HEK293 (cell line): ENCODE results near the gene CD8A.

Source experiments
- CTCF ChIA-PET: fragments of 350-600 bp; formaldehyde crosslinking; extraction: SDS; loops from one replicate; lab custom pipeline; 2021; ENCODE audit warnings: antibody characterized with exemption; lab: Yijun Ruan, JAX
- POLR2A ChIA-PET: fragments of 300-600 bp; formaldehyde crosslinking; extraction: SDS; loops from one replicate; lab custom pipeline; 2020; ENCODE audit warnings: antibody characterized with exemption, inconsistent platforms; lab: Yijun Ruan, JAX
- H3K27ac ChIP-seq: fragments of 200-500 bp; sonication (Bioruptor generic); 2 replicates; pipeline ENCODE4 v1.5.1; 2014; ENCODE audit warnings: low read depth, low read length, control low read depth, inconsistent platforms; ENCODE audit errors: extremely low read depth
- H3K36me3 ChIP-seq, 2 experiments: fragments of 200-500 bp in 1 of 2; sonication (Bioruptor generic) in 1 of 2; 1 replicate in 1 of 2; 2 replicates in 1 of 2; pipeline ENCODE4 v1.5.1; 2014 to 2017; ENCODE audit warnings: inconsistent platforms in 2 of 2, low read length in 2 of 2; ENCODE audit not compliant: control insufficient read depth in 2 of 2, insufficient read depth in 1 of 2
- H3K4me1 ChIP-seq: fragments of 200-500 bp; sonication (Bioruptor generic); 2 replicates; pipeline ENCODE4 v1.5.1; 2014; ENCODE audit warnings: mild to moderate bottlenecking, low read length, inconsistent platforms; ENCODE audit not compliant: control insufficient read depth, insufficient read depth
- H3K4me3 ChIP-seq: 2 replicates; pipeline ENCODE4 v1.5.1; 2011; ENCODE audit warnings: low read depth, mild to moderate bottlenecking, control low read depth, low read length, moderate library complexity
- H3K9me3 ChIP-seq: fragments of 200-500 bp; sonication (Bioruptor generic); 2 replicates; pipeline ENCODE4 v1.5.1; 2014; ENCODE audit warnings: low read depth, low read length, inconsistent platforms; ENCODE audit not compliant: control insufficient read depth, insufficient read depth
- TCF7L2 ChIP-seq: IDR thresholded peaks from 2 replicates; pipeline ENCODE4 v1.6.1; 2011; ENCODE audit warnings: low read depth, mild to moderate bottlenecking, inconsistent platforms, low read length, moderate library complexity, borderline replicate concordance
- ZNF501 ChIP-seq: fragments of 450-650 bp; formaldehyde crosslinking; IDR thresholded peaks from 2 replicates; pipeline ENCODE4 v1.5.1; 2016; ENCODE audit warnings: missing biosample characterization, missing genetic modification characterization
- ZNF623 ChIP-seq: fragments of 450-650 bp; formaldehyde crosslinking; IDR thresholded peaks from 2 replicates; pipeline ENCODE4 v1.5.1; 2016; ENCODE audit warnings: missing biosample characterization, missing genetic modification characterization
- ZNF830 ChIP-seq: fragments of 450-650 bp; IDR thresholded peaks from 2 replicates; pipeline ENCODE4 v1.5.0; 2018; ENCODE audit warnings: missing biosample characterization, missing genetic modification characterization, low read depth, mild to moderate bottlenecking, moderate library complexity
- ZSCAN16 ChIP-seq: fragments of 450-650 bp; formaldehyde crosslinking; IDR thresholded peaks from 2 replicates; pipeline ENCODE4 v1.5.1; 2016; ENCODE audit warnings: missing biosample characterization, missing genetic modification characterization
- TF ChIP-seq, protein P1 (sequence below): sonication (generic); formaldehyde crosslinking; IDR thresholded peaks from 2 replicates; pipeline ENCODE4 v1.8.1; 2022; ENCODE audit warnings: mild to moderate bottlenecking, moderate library complexity, missing genetic modification reagents
- TF ChIP-seq, protein P2 (sequence below): fragments of 450-650 bp; formaldehyde crosslinking; conservative IDR thresholded peaks from 2 replicates; pipeline ENCODE4 v1.5.1; 2016; ENCODE audit warnings: low read depth, missing biosample characterization, missing genetic modification characterization
- TF ChIP-seq, protein P3 (sequence below): fragments of 450-650 bp; formaldehyde crosslinking; IDR thresholded peaks from 2 replicates; pipeline ENCODE4 v1.5.1; 2016; ENCODE audit warnings: missing biosample characterization, missing genetic modification characterization
- TF ChIP-seq, protein P4 (sequence below): fragments of 450-650 bp; formaldehyde crosslinking; IDR thresholded peaks from 2 replicates; pipeline ENCODE4 v1.5.1; 2016; ENCODE audit warnings: missing biosample characterization, missing genetic modification characterization
- TF ChIP-seq, protein P5 (sequence below): fragments of 450-650 bp; formaldehyde crosslinking; IDR thresholded peaks from 2 replicates; pipeline ENCODE4; 2016; ENCODE audit warnings: missing biosample characterization, missing genetic modification characterization

The CD8A gene

DNA sequence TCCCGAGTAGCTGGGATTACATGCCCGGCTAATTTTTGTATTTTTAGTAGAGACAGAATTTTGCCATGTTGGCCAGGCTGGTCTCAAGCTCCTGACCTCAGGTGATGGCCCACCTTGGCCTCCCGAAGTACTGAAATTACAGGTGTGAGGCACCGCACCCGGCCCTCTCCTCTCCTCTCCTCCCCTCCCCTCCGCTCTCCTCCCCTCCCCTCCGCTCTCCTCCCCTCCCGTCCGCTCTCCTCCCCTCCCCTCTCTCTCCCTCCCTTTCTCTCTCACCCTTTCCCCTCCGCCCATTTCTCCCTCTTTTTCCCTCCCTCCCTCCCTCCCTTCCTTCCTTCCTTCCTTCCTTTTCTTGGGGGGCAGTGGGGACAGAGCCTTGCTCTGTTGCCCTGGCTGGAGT is 42.6 kb upstream of the CD8A start (continued):
- TF ChIP-seq, protein P1, sequence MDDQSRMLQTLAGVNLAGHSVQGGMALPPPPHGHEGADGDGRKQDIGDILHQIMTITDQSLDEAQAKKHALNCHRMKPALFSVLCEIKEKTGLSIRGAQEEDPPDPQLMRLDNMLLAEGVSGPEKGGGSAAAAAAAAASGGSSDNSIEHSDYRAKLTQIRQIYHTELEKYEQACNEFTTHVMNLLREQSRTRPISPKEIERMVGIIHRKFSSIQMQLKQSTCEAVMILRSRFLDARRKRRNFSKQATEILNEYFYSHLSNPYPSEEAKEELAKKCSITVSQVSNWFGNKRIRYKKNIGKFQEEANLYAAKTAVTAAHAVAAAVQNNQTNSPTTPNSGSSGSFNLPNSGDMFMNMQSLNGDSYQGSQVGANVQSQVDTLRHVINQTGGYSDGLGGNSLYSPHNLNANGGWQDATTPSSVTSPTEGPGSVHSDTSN (CRISPR knock-in tag): no peak
- no peak for TF ChIP-seq ZNF830 (tag by site-specific recombination)

DNA sequence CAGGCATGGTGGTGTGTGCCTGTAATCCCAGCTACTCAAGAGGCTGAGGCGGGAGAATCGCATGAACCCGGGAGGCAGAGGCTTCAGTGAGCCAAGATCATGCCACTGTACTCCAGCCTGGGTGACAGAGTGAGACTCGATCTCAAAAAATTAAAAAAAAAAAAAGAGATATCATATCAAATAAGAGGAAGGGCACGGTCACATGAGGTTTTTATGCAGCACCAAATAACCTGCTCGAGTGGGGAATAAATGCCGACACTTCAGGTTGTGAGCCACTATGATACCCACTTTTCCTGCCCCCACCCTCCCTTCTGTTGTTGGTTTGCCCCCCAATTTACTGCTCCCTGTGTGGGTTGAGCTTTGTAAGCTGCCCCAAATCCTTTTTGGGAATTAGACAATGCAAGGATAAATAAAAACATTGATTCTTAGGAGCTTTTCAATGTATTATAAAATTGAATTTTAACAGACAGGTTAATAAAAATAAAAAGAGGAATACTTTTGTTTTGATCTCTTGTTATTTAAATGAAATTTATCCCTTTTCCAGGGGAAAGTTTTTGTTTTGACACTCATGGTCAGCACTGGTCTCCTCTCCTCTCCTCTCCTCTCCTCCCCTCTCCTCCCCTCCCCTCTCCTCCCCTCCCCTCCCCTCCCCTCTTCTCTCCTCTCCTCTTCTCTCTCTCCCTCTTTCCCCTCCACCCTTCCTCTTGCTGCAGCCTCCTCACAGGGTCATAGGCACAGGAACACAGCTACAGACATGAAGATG is 41.8 kb upstream of the CD8A start:
- Histone ChIP-seq H3K9me3 (no peaks in the 10 kb centered on the region), H3K4me1 (no peaks in the 10 kb centered on the region), H3K27ac (no peak overlapping the region), H3K36me3 (no peaks in the 10 kb centered on the region), H3K4me3 (no peak overlapping the region)
- TF ChIP-seq, protein P2, sequence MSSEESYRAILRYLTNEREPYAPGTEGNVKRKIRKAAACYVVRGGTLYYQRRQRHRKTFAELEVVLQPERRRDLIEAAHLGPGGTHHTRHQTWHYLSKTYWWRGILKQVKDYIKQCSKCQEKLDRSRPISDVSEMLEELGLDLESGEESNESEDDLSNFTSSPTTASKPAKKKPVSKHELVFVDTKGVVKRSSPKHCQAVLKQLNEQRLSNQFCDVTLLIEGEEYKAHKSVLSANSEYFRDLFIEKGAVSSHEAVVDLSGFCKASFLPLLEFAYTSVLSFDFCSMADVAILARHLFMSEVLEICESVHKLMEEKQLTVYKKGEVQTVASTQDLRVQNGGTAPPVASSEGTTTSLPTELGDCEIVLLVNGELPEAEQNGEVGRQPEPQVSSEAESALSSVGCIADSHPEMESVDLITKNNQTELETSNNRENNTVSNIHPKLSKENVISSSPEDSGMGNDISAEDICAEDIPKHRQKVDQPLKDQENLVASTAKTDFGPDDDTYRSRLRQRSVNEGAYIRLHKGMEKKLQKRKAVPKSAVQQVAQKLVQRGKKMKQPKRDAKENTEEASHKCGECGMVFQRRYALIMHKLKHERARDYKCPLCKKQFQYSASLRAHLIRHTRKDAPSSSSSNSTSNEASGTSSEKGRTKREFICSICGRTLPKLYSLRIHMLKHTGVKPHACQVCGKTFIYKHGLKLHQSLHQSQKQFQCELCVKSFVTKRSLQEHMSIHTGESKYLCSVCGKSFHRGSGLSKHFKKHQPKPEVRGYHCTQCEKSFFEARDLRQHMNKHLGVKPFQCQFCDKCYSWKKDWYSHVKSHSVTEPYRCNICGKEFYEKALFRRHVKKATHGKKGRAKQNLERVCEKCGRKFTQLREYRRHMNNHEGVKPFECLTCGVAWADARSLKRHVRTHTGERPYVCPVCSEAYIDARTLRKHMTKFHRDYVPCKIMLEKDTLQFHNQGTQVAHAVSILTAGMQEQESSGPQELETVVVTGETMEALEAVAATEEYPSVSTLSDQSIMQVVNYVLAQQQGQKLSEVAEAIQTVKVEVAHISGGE (tag by site-specific recombination): no peak
- TF ChIP-seq, protein P3, sequence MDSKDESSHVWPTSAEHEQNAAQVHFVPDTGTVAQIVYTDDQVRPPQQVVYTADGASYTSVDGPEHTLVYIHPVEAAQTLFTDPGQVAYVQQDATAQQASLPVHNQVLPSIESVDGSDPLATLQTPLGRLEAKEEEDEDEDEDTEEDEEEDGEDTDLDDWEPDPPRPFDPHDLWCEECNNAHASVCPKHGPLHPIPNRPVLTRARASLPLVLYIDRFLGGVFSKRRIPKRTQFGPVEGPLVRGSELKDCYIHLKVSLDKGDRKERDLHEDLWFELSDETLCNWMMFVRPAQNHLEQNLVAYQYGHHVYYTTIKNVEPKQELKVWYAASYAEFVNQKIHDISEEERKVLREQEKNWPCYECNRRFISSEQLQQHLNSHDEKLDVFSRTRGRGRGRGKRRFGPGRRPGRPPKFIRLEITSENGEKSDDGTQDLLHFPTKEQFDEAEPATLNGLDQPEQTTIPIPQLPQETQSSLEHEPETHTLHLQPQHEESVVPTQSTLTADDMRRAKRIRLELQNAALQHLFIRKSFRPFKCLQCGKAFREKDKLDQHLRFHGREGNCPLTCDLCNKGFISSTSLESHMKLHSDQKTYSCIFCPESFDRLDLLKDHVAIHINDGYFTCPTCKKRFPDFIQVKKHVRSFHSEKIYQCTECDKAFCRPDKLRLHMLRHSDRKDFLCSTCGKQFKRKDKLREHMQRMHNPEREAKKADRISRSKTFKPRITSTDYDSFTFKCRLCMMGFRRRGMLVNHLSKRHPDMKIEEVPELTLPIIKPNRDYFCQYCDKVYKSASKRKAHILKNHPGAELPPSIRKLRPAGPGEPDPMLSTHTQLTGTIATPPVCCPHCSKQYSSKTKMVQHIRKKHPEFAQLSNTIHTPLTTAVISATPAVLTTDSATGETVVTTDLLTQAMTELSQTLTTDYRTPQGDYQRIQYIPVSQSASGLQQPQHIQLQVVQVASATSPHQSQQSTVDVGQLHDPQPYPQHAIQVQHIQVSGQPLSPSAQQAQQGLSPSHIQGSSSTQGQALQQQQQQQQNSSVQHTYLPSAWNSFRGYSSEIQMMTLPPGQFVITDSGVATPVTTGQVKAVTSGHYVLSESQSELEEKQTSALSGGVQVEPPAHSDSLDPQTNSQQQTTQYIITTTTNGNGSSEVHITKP (tag by site-specific recombination): peak; percentile 99
- POLR2A ChIA-PET: no interaction called here
- CTCF ChIA-PET: no interaction called here

DNA sequence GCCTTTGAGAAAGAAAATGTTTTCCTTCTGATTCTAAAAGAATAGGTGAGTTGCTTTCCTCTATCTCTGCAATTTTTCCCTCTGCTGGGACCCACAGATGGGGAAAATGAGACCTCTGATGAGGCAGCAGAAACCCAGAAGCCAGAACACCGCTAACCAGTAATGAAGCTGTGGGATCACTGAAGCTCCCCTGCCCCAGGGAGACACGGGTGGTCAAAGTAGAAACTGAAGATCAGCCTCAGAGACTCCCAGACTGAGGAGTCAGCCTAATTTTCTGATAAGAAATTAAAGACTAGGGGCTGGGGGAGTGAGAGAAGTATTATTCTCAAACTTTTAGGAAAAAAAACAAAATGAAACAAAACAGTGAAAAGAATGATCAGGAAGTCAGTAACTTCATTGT is 40.8 kb upstream of the CD8A start:
- no peaks in the 10 kb centered on the region for H3K4me1 ChIP-seq
- no peak overlapping the region for H3K4me3 ChIP-seq
- POLR2A ChIA-PET: no interaction called here
- H3K27ac ChIP-seq: no peak overlapping the region
- no peaks in the 10 kb centered on the region for H3K9me3 ChIP-seq
- TF ChIP-seq, protein P4, sequence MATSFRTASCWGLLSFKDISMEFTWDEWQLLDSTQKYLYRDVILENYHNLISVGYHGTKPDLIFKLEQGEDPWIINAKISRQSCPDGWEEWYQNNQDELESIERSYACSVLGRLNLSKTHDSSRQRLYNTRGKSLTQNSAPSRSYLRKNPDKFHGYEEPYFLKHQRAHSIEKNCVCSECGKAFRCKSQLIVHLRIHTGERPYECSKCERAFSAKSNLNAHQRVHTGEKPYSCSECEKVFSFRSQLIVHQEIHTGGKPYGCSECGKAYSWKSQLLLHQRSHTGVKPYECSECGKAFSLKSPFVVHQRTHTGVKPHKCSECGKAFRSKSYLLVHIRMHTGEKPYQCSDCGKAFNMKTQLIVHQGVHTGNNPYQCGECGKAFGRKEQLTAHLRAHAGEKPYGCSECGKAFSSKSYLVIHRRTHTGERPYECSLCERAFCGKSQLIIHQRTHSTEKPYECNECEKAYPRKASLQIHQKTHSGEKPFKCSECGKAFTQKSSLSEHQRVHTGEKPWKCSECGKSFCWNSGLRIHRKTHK (tag by site-specific recombination): no peak
- no peak for TF ChIP-seq TCF7L2
- TF ChIP-seq, protein P5, sequence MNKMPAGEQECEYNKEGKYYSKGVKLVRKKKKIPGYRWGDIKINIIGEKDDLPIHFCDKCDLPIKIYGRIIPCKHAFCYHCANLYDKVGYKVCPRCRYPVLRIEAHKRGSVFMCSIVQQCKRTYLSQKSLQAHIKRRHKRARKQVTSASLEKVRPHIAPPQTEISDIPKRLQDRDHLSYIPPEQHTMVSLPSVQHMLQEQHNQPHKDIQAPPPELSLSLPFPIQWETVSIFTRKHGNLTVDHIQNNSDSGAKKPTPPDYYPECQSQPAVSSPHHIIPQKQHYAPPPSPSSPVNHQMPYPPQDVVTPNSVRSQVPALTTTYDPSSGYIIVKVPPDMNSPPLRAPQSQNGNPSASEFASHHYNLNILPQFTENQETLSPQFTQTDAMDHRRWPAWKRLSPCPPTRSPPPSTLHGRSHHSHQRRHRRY (tag by site-specific recombination): no peak
- TF ChIP-seq ZNF623: no peak
- TF ChIP-seq ZNF501 (tag by site-specific recombination): no peak
- TF ChIP-seq ZSCAN16 (tag by site-specific recombination): no peak
- H3K36me3 ChIP-seq: no peaks in the 10 kb centered on the region
- CTCF ChIA-PET: no interaction called here
